GM18907 (cell line): Measurements from ENCODE around the gene PDE1A.
"Not testable (repeated sequence)": the region's sequence is repeated elsewhere in the genome, so short reads cannot be mapped to it uniquely, and the experiment has no call there.

Experiments used
- ATAC-seq: cut with Tn5 transposase; IDR thresholded peaks from one replicate; pipeline ENCODE4 v1.9.1; 2021; ENCODE audit warnings: mild to moderate bottlenecking, moderate library complexity; ENCODE audit not compliant: unreplicated experiment

Gene PDE1A

GRCh38 chr2:182281276-182281675 is 145.6 kb downstream of the PDE1A start:
- no peak for ATAC-seq

DNA sequence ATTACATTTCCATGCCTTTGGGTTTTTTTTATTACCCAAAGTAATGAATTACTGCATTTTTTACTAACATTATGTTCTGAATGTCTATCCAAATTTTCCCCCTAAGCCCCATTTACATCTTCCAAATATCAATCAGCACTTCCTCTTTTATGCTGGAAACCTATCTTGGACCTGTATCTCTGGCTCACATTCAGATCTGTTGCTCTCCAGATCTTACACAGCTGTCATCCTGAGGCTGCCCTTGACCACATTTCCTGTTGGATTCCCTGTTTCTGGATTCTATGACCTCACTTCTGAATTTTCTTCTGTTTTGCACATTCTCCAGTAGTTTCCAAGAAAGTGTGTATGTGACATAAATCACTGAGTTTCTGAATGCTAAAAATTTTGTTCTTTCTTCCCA is 146.7 kb downstream of the PDE1A start:
- ATAC-seq: no peak

DNA sequence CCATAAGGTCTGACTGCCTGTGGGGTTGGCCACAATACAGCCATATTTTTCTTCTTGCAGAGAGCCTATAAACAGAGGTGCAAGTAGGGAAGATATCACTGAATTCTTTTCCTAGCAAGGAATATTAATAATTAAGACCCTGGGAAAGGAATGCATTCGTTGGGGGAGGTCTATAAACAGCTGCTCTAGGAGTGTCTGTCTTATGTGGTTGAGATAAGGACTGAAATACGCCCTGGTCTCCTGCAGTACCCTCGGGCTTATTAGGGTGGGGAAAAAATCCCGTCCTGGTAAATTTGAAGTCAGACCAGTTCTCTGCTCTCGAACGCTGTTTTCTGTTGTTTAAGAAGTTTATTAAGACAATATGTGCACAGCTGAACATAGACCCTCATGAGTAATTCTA is 150.2 kb downstream of the PDE1A start:
- not testable (repeated sequence) for ATAC-seq

DNA sequence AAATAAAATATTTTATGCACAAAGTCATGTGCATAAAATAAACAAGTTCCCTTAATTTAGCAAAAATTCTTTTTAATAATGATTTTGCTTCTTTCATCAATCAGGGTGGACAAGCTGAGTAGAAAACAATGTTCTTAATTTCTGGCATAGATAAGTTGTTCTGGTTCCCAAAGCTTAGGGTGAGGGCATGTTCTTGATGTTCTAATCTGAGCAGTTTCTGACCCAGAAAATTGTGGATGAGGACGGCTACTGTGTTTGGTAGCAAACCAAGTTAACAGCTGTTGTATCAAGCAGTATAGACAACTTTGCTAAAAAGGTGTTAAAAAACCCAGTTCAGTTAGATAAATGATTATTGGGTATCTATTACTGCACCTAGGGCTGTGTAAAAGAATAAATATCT is 158.9 kb downstream of the PDE1A start:
- ATAC-seq: no peak

DNA sequence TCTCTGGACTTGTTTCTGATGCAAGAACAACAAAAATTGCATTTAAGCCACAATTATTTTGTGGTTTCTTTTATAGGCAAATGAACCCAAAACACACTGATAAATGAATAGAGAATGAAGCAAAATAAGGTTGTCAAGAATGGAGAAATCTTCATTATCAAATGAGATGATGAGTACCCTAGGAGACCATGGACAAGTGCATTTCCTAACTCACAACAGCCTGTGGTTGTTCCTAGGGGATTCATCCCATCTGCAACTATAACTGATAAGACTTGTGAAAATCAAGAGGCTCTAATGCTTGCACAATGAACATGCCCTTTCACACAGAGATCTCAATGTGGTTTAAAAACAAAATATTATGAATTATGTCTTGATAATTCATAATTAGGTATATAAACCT is 159.9 kb downstream of the PDE1A start:
- ATAC-seq: no peak

DNA sequence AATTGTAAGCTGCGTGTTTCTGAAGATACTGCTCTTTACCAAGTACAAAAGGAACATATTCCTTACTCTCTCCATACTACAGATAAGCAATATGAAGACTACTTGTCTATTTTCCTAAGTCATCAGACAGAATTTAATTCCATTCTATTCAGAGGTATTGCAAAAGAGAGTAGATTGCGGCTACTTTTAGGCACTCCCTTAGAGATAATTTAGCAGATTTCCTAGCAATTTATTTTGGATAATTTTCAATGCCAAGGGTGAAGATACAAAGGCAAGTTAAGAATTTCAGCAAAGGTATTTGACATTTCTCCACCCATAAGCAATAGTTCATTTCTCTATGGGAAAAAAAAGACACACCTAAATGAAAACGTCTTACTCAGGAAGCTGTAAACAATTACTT is 161.1 kb downstream of the PDE1A start:
- no peak for ATAC-seq

DNA sequence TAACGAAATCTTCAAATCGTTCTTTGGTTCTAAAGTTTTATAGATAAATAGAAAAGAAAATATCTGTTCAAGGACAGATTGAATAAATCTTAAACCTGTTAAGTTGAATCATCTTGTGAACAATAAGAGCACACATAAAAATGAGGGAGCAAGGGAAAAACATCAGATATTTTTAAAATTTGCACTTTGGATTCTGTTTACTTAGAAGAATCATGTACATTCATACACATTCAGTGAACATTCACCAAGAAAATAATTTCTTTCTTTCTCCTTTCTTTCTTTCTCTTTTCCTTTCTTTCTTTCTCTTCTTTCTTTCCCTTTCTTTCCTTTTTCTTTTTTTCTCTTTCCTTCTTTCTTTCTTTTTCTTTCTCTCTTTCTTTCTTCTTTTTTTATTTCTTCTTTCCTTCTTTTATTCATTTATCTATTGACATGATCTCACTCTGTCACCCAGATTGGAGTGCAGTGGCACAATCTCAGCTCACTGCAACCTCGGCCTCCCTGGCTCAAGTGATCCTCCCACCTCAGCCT is 164.9 kb downstream of the PDE1A start:
- no peak for ATAC-seq

DNA sequence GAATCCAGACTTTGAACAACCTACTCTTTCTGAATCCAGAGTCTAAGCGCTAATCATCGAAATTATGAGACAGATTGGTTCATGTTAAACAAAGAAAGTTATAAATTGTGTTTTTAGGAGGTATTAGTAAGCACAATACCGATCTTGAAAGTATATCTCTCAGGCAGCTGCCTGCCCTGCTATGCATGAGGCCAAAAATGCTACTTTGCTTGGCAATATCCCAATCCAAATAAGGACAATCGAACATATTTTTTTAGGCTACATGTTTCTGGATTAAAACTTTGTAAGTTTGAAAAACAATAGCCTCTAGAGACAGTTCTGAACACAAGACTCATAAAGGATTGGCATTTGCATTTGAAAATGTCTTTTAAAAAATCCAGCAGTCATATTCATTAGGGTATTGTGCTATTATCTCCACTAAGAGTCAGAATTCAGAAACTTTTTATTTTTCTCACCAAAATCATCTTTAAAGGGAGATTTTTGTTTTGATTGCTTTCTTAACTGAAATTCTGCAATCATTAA is 167.1 kb downstream of the PDE1A start:
- no peak for ATAC-seq

GRCh38 chr2:182252534-182252933 is 174.3 kb downstream of the PDE1A start:
- ATAC-seq: no peak

DNA sequence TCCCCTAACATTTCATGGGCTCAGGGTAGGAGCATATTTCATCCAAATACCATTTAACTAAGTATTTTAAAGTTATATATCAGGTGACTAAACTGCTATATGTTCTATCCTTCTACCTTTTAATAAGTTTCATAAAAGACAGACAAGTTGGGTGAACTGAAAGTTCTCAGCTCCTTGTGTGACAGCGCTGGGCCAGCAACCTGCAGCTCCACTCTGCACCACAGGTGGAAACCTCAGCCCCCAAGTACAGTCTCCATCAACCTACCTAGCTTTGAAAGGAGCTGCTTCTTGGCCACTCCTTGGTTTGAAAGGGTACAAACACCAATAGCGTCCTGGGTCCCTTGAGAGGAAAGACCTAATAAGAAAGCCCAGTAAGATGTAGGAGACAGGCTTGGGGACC is 177.9 kb downstream of the PDE1A start:
- no peak for ATAC-seq

GRCh38 chr2:182248362-182248761 is 178.5 kb downstream of the PDE1A start:
- no peak for ATAC-seq

GRCh38 chr2:182247831-182248230 is 179.0 kb downstream of the PDE1A start:
- ATAC-seq: no peak

DNA sequence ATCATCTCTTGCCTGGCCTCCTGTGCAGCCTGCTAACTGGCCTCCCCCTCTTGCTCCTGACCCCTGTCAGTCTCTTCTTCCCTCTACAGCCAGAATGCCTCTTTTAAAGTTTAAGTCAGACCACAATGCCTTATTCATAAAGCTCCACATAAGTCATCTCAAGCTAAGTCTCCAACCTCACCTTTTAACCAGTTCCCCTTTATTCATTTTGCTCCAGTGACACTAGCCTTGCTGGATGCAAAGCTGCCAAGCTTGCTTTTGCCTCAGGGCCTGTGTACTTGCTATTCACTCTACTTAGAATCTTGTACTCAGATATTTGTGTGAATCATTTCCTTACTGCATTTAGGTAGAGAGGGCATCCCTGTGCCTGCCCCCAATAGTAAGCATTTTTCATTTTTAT is 180.9 kb downstream of the PDE1A start:
- peak; percentile 52 for ATAC-seq

DNA sequence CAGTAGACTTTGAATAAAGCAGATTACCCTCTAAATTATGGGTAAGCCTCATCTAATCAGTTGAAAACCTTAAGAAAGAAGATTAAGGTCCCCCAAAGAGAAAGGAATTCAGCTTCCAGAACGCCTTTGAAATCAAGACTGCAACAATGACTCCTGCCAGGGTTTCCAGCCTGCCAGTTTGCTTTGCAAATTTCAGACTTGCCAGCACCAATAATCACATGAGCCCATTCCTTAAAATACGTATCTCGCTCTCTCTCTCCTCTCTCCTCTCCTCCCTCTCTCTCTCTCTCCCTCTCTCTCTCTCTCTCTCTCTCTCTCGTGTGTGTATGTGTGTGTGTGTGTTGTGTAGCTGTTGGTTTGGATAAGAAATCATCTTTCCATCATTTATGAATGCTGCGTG is 184.2 kb downstream of the PDE1A start:
- no peak for ATAC-seq

DNA sequence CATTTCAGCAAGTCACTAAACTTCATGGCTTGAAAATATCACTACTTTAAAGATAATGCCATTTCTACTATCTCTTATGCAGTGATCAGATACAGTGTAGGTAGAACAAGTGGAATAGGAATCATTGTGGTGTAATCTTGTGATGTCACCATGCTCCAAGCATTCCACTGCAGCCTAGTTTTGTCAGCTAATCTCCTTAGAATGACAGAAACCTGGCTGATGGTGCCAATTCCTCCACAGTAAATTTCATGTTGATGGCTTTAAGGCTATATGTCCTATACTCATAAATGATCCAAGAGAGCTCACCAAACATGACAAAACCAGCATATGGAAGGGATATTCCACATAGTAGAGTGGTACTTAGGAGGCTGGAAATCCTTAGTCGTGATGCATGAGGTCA is 184.9 kb downstream of the PDE1A start:
- ATAC-seq: no peak

- peak; percentile 100 for ATAC-seq
Observed at GRCh38 chr2:182240862-182241371, 185.9 kb downstream of the PDE1A start.

DNA sequence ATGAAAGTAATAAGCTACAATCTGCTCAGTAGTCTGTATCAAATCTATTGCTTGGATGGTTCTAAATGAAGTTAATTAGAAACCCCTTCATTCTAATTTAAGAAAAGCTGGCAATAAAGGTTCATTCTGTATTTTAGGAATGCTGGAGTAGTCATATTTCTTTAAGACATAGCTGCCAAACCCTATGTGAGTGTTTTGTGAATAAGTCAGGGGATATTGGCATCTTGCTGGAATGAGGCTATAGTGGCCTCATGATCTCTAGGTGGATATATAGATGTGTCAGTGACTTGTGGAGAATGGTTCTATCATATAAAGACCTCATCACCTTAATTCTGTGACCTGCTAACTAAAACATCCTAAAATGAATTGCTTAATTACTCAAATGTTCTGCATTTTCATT is 196.3 kb downstream of the PDE1A start:
- no peak for ATAC-seq

GRCh38 chr2:182229297-182229696 is 197.5 kb downstream of the PDE1A start:
- no peak for ATAC-seq

GRCh38 chr2:182228741-182229140 is 198.1 kb downstream of the PDE1A start:
- ATAC-seq: no peak

DNA sequence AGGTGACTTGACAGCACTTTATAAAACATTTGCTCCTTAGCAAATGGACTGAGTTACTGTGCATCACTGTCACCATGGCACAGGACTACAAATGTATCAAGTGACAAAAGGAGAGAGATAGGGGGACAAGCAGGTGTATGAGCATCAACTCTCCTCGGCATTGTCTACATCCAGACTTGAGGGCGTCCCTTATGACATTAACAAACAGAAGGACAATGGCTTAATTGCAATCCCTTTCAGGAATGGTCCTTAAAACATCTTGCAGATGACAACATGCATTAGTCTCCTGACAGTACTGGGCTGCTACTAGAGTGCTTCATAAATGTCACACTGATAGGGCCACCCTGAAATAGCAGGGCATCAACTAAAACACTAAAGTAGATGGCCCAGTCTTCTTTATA is 198.8 kb downstream of the PDE1A start:
- no peak for ATAC-seq

DNA sequence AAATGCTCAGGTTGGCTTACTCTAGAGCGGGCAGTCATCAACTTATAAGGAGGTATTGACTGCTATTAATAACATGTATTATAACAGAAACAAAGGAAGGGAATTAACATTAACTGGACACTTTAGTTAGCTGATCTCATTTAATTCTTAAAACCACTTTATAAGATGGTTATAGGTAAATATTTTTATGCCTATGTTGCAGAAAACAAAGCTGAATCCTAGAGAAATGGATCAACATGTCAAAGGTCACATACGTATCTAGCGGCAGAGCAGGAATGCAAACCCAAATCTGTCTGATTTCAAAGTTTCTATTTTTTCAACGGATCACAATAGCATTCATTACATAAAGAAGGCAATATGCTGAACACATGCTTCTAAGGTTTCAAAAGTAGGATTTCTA is 200.0 kb downstream of the PDE1A start:
- no peak for ATAC-seq

- no peak for ATAC-seq
Observed at GRCh38 chr2:182224669-182225068, 202.2 kb downstream of the PDE1A start.

DNA sequence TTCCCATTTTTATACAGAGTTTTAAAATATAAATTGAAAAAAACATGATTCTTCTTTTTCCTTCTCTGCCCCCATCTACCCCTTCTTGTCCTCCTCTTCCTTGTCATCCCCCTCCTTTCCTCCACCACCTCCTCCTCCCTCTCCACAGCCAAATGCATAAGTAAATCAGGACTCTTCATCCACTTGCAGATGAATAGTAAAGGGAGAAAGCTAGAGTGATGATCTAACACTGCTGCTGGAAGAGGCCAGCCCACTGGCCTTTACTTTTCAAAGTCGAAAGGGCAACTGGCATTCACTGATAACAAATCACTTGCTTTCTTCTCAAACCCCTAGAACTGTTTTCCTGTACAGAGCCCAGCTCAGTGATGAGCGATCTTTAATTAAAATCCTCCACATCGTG is 205.8 kb downstream of the PDE1A start:
- no peak for ATAC-seq
